Kidney epithelial cell (primary cell): ENCODE results near the gene HCRTR1. TPM values are rescaled to one million over a fixed set of nuclear protein-coding genes. Genes with fewer than 3 reads are reported as not detected.

Experiments
- DNase-seq: peaks from one replicate; pipeline ENCODE4 v3.0.0-alpha.2; 2010; ENCODE audit warnings: low read depth
- H3K27me3 ChIP-seq: 2 replicates; pipeline ENCODE4 v1.6.0; 2011; ENCODE audit warnings: low read length; ENCODE audit not compliant: control insufficient read depth, insufficient read depth
- H3K36me3 ChIP-seq: 2 replicates; pipeline ENCODE4 v1.5.1; 2011; ENCODE audit warnings: low read length; ENCODE audit not compliant: control insufficient read depth, insufficient read depth
- H3K4me3 ChIP-seq: 2 replicates; pipeline ENCODE4 v1.5.1; 2011; ENCODE audit warnings: low read depth, mild to moderate bottlenecking, control low read depth, low read length
- total RNA-seq: library from RNA; depleted of rRNA; stranded (reverse); fragments of >200 nt; gene quantifications from 2 replicates; pipeline ENCODE4 v1.2.3, GENCODE V29; 2015
- TF ChIP-seq, protein P1 (sequence below): IDR thresholded peaks from 2 replicates; pipeline ENCODE4 v1.5.1; 2011; ENCODE audit warnings: mild to moderate bottlenecking, moderate library complexity, low read length, control low read depth, inconsistent platforms; ENCODE audit not compliant: insufficient read depth, poor library complexity, severe bottlenecking

The HCRTR1 gene
- total RNA-seq, 1 donor from 2014 or later, result not detected

DNA sequence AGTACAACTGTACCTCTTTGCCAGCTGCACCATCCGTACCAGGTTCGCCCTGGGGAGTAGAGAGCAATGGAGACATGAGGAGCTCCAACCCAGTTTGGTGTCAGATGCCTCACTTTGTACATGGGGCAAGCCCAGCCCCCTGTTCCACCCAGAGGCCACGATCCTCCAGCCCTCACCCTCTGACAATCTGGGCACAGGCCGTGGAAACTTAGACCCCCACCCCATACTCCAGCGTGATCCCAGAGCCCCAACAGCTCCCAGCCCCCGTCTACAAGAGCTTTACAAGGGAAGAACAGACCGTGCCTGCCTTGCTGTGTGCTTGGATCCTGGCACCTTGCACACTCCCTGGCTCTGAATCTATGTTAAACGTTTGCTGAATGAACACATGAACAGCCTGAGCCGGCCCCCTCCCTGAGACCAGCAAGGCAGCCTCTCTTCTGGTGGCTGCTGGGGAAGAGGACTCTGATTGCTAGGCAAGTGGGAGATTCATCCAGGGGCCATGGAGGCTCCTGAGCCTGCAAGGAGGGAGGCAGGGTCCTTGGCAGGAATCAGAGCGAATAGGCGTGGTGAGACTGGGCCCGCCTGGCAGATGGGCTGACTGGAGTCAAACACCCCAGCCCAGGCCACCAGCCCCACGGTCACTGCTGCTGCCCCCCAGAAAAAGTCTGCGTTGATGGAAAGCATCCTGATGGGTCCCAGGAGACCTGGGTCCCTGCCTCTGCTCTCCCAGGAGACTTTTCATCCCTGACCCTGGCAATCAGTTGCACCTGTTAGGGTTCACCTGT, 39.7 kb downstream of the HCRTR1 start:
- DNase-seq, result no peak
- TF ChIP-seq, protein P1, sequence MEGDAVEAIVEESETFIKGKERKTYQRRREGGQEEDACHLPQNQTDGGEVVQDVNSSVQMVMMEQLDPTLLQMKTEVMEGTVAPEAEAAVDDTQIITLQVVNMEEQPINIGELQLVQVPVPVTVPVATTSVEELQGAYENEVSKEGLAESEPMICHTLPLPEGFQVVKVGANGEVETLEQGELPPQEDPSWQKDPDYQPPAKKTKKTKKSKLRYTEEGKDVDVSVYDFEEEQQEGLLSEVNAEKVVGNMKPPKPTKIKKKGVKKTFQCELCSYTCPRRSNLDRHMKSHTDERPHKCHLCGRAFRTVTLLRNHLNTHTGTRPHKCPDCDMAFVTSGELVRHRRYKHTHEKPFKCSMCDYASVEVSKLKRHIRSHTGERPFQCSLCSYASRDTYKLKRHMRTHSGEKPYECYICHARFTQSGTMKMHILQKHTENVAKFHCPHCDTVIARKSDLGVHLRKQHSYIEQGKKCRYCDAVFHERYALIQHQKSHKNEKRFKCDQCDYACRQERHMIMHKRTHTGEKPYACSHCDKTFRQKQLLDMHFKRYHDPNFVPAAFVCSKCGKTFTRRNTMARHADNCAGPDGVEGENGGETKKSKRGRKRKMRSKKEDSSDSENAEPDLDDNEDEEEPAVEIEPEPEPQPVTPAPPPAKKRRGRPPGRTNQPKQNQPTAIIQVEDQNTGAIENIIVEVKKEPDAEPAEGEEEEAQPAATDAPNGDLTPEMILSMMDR, result no peak
- Histone ChIP-seq H3K36me3 (no peaks in the 10 kb centered on the region), H3K27me3 (peaks cover 3% of the 10 kb centered on the region), H3K4me3 (no peak overlapping the region)

DNA sequence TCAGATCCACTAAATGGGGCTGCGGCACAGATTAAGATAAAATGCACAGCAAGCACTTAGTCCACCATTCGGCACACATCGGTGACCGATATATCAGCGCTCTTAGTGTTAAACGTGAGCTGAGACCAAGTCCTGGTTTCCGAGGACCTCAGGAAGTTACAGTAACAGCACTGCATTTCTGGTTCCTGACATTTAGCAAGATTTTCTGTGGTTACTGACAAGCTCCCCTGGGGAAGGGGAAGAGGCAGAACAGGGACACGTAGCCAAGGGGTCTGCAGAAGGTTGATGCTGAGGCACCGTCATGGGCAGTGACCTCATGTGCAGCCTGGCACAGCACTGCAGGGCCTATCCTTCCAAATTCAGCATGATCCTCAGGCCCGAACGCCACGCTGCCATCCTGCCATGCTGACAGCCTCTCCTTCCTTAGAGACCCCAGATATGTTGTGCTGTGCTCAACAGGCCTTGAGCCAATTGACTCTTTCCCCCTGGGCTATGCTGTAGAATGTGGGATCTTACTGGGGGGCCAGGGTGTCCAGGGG, 40.6 kb downstream of the HCRTR1 start:
- DNase-seq, result no peak

DNA sequence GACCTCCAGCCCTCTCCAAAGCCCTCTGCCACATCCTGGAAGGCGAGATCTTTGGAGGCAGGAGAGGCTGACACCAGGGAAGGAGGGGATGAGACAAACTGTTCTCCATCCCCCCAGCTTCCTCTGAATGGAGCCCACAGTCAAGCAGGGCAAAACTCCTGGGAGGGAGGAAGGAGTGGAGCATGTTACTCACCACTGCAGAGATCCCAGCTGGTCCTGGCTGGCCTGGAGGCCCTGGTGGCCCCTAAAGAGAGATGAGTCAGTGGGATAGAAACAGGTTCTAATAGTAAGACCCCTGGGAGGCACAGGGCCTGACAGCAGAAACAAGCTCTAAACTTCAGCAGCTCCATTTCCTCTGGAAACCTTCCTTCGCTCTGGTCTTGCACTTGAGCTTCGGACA, 41.2 kb downstream of the HCRTR1 start:
- H3K27me3 ChIP-seq, result peaks cover 3% of the 10 kb centered on the region
- TF ChIP-seq, protein P1, result no peak
- no peaks in the 10 kb centered on the region for H3K36me3 ChIP-seq
- no peak overlapping the region for H3K4me3 ChIP-seq
- DNase-seq, result no peak

More for the DNA sequence above, 40.6 kb downstream of the HCRTR1 start:
- H3K27me3 ChIP-seq, result peaks cover 3% of the 10 kb centered on the region
- H3K4me3 ChIP-seq, result no peak overlapping the region
- TF ChIP-seq, protein P1, result no peak
- H3K36me3 ChIP-seq, result no peaks in the 10 kb centered on the region

DNA sequence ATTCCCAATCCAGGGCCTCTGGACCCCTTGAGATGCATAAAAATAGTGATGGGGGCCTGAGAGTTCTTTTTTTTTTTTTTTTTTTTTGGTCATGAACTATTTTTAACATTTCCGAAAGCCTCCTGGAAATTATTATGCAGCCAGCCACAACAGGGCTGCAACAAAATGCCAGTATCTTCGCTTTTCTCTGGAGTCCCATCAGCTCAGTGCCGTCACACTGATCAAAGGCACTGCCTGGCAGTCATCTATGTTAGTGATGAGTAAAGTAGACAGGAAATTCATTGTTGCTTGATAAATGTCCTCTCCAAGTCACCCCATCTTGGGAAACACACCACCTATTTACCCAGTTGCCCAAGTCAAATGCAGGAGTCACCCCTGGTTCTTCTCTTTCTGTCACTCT, 42.4 kb downstream of the HCRTR1 start:
- Histone ChIP-seq H3K36me3 (no peaks in the 10 kb centered on the region), H3K27me3 (peaks cover 3% of the 10 kb centered on the region), H3K4me3 (no peak overlapping the region)
- DNase-seq, result no peak
- TF ChIP-seq, protein P1, result no peak

DNA sequence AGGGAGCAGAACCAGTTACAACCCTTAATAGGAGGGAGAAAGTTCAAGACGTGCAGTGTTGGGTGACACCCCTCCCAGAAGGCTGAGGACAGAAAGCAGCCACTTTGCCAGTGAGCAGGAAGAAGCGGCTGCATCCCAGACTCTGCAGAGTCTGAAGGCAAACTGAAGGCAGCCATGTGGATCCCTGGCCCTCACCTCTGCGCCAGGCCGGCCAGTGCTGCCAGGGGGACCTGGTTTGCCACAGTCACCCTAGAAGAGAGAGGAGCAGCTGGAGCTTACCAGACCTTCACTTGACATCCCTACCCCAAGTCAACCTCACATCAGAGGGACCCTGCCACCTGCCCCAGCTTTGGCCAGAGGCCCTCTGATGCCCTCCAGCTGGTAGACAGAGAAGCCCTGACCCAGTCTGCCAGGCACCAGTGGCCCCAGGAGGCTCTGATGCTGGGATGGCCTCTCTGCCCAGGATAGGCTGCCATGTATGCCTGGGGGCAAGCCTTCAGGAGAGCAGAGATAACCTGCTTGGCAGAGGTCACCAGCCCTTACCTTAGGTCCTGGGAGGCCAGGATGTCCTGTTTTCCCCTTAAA, 43.5 kb downstream of the HCRTR1 start:
- H3K36me3 ChIP-seq, result no peaks in the 10 kb centered on the region
- TF ChIP-seq, protein P1, result no peak
- H3K27me3 ChIP-seq, result peaks cover 3% of the 10 kb centered on the region
- H3K4me3 ChIP-seq, result no peak overlapping the region
- no peak for DNase-seq

DNA sequence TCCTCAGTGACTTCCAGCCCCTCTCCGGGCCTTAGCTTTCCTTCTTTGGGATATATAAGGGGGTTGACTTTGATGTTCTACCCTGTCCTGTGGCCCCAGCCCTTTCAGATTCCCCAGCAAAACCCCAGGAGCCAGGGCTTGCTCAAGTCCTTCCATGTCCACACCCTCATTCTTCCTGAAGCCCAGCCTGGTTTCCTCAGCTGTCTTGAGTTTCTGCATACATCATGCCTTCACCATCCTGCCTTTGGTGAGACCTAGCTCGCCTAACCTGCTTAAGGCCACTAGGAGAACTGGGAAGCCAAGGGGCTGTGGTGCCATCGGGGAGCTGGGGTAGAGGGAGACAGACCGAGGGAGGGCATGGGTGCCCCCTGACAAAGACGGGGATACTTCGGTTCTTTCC, 44.4 kb downstream of the HCRTR1 start:
- TF ChIP-seq, protein P1, result no peak
- peaks cover 3% of the 10 kb centered on the region for H3K27me3 ChIP-seq
- H3K4me3 ChIP-seq, result no peak overlapping the region
- no peak for DNase-seq
- no peaks in the 10 kb centered on the region for H3K36me3 ChIP-seq
